Stimulated activated CD4-positive, alpha-beta T cell treated with anti-CD3 and anti-CD28 coated beads, TNF-alpha, amount 100 ng/mL, for 48 hours (primary cell): ENCODE data around the gene OR2B2.

ENCODE experiments used
- DNase-seq, 3 donors: peaks; one replicate each; pipeline ENCODE4 v3.0.0-alpha.2; 2020; ENCODE audit warnings: low read depth in 3 of 3

Gene OR2B2

DNA sequence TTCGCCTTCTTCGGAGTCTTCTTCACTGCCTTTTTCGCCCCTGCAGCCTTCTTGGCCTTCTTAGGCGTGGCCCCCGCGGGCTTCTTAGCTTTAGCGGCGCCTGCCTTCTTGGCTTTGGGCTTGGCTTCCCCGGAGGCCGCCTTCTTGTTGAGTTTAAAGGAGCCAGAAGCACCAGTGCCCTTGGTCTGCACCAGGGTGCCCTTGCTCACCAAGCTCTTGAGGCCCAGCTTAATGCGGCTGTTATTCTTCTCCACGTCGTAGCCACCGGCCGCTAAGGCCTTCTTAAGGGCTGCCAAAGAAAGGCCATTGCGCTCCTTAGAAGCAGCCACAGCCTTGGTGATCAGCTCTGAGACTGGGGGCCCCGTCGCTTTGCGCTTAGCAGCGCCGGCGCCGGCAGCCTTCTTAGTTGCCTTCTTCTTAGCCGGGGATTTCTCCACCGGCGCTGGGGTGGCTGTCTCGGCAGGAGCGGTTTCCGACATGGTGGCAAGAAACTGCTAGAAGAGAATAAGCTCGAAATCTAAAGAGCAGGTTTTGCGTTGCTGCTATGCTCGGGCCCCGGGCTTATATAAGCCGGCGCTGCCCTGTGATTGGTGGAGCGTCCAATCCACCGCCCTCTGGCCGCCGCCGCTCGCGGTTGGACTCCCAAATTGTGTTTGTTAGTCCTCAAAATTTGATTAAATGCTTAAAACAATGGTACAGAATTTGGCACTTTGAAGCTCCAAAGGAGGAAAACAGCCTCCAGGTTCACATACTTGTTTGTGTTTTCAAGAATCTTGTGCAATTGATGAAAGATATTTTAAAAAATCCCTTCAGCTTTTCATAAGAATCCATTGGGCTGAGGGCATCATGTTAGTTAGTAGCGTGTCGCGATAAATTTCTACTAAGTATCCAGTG lies 44.9 kb downstream of the OR2B2 start:
- DNase-seq = peak; percentile 65 to 84 (median 66)

- peak; percentile 44 to 72 (median 49) for DNase-seq
These were observed 45.7 kb downstream of the OR2B2 start for GRCh38 chr6:27866357-27867050.

- DNase-seq = peak in 2 of 3 donors; percentile 19 to 55
These were observed 46.3 kb downstream of the OR2B2 start for GRCh38 chr6:27865850-27866356.

DNA sequence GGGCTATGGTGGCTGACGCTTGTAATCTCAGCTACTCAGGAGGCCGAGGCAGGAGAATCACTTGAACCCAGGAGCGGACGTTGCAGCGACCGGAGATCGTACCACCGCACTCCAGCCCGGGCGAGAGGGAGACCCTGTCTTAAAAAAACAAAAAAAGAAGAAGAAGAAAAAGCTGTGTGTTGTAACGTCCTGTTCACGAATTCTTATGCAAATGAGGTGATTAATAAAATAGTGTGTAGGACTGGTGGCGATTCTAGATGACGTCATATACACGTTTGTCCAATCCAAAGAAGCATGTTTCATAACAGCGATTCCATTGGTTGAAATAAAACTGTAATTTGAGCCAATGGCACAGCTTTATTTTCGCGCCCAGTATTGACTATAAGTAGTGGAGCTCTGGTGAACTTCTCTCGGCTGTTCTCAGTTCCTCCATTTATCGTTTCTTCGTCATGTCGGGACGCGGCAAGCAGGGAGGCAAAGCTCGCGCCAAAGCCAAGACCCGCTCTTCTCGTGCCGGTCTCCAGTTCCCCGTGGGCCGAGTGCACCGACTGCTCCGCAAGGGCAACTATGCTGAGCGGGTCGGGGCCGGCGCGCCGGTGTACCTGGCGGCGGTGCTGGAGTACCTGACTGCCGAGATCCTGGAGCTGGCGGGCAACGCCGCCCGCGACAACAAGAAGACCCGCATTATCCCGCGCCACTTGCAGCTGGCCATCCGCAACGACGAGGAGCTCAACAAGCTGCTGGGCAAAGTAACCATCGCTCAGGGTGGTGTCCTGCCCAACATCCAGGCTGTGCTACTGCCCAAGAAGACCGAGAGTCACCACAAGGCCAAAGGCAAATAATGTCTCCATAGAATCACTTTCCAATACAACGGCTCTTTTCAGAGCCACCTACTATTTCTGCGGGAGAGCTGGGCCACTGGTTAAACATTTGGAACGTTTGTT lies 47.0 kb downstream of the OR2B2 start:
- DNase-seq = peak; percentile 41 to 70 (median 54)

GRCh38 chr6:27863962-27864905 lies 48.0 kb downstream of the OR2B2 start:
- DNase-seq = peak in 1 of 3 donors; percentile 27

DNA sequence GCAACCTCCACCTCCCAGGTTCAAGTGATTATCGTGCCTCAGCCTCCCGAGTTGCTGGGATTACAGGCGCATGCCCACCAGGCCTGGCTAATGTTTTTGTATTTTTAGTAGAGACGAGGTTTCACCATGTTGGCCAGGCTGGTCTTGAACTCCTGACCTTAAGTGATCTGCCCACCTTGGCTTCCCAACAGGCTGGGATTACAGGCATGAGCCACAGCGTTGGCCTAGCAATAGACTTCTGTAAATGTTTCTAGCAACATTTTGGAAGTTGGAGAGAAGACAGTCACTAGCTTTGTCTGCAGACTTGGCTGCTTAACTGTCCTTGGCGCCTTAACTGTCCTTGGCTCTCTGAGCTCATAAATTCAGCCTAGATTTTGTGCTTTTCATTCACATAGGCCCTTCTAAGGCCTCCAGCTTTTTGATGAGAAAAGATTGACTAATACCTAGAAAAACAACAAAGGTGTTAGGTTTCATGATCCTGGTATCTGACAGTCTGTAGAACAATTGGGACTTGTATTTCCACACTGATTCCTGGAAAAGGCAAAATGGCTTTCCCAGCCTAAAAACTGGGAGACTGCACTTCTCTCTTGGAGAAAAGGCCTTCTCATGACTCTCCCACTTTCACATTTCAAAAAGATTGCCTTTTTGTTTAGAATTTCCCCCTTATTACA lies 49.7 kb downstream of the OR2B2 start:
- DNase-seq = no peak

DNA sequence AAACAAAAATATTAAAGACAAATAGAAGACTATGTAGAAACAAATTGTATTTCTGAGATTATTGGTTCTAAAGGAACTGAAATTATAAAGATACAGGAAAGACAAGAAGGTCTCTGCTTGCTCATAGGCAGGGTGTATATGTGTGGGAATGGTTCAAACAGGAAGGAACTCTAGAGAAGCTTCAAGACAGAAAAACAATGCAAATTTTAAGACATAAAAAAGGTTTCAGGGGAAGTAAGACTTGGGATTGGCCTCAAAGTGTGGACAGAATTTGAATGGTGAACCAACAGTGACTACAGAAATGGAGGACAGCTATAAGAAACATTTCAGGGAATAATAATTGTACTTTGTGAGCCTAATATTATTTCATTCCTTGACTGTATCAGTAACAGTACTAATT lies 50.3 kb downstream of the OR2B2 start:
- DNase-seq = no peak

- DNase-seq = no peak
These were observed 50.8 kb downstream of the OR2B2 start for GRCh38 chr6:27861276-27861840.
